T-helper 1 cell treated with Interleukin-12 subunit alpha and Interleukin-12 subunit beta and Interleukin-4 antibody, amounts not matched to agents 30 μg/mL and 1 μg/mL, for 36 hours (primary cell): ENCODE results near the gene TMEM255B.

ENCODE experiments used
- H3K27ac Mint-ChIP-seq: one replicate; pipeline ENCODE4 v1.8.0; 2021; ENCODE audit warnings: mild to moderate bottlenecking, mixed read lengths
- H3K27me3 Mint-ChIP-seq: one replicate; pipeline ENCODE4 v1.8.0; 2021; ENCODE audit warnings: low read depth, mixed read lengths
- H3K36me3 Mint-ChIP-seq: one replicate; pipeline ENCODE4 v1.8.0; 2021; ENCODE audit warnings: low read depth, mixed read lengths
- H3K4me1 Mint-ChIP-seq: one replicate; pipeline ENCODE4 v1.8.0; 2021; ENCODE audit warnings: low read depth, mixed read lengths
- H3K4me3 Mint-ChIP-seq: one replicate; pipeline ENCODE4 v1.8.0; 2021; ENCODE audit warnings: mild to moderate bottlenecking, moderate library complexity, mixed read lengths
- H3K9me3 Mint-ChIP-seq: one replicate; pipeline ENCODE4 v1.8.0; 2021; ENCODE audit warnings: mixed read lengths

The TMEM255B gene

DNA sequence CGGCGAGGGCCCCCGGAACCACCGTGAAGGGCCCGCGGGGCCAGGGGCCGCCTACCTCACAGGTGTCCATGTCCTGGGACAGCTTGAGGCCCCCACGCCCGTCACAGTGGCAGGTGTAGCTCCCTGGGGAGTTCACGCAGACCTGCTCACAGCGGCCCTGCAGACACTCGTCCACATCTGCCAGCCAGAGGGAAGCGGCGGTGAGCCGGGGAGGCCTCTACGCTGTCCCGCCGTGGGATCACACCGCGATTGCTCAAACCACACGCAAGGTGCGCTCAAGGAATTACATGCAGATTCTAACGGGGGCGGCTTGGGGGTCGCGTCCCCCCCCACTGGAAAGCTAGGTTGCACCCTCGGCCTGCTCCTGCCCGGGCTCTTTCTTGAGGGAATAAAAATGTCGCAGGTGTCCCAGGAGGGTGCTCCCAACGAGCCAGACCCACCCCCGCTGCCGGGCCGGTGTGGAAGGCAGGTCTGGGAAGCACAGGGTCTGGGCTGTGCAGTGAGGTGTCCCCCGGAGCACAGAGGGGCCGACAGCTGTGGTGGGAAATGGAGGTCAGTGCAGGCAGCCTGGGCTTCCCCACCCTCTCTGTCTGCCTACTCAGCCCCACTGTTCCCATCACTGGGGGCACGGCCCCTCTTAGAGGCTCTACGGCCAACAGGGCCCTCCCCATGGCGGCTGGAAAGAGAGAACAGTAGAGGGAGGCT lies 75.6 kb downstream of the TMEM255B start:
- H3K9me3 Mint-ChIP-seq: no peaks in the 10 kb centered on the region
- H3K4me3 Mint-ChIP-seq: no peak overlapping the region
- H3K27ac Mint-ChIP-seq: no peak overlapping the region
- no peaks in the 10 kb centered on the region for H3K27me3 Mint-ChIP-seq
- H3K36me3 Mint-ChIP-seq: no peaks in the 10 kb centered on the region
- peaks cover 8% of the 10 kb centered on the region for H3K4me1 Mint-ChIP-seq

DNA sequence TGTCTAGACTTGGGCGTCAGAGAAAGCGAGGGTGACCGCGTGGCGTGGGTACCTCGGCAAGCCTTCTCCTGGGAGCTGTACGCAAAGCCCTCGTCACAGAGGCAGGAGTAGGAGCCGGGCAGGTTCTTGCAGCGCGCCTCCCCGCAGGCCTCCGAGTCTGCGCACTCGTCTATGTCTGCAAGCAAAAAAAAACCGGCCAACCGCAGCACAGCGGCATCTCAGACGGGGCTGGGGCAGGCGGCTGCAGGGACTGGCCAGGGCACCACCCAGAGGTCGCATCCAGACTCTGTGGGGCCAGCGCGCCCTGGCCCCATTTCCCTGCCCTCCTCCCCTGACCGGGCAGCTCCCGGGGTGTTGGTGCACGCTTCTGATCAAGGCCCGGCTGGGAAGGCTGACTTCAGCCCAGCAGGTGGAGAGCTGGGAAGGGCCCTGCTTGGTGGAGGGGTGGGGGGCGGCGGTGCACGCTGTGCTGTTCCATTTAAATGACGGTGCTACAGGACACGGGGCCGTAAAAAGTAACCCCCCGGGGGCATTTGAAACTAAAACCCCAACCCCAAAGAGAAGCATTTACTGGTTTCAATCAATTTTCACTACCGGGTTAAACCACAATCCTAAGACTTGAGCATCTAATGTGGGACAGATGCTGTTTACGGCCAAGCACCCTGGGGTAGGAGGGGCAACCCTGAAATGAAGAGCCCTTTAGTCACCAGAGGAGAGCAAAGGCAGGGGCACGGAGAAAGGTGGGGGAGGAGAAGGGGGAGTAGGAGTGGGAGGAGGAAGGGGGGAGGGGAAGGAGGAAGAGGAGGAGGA lies 76.6 kb downstream of the TMEM255B start:
- Mint-ChIP-seq H3K36me3 (no peaks in the 10 kb centered on the region), H3K27me3 (no peaks in the 10 kb centered on the region), H3K4me1 (peaks cover 8% of the 10 kb centered on the region), H3K27ac (no peak overlapping the region), H3K9me3 (no peaks in the 10 kb centered on the region), H3K4me3 (no peak overlapping the region)

DNA sequence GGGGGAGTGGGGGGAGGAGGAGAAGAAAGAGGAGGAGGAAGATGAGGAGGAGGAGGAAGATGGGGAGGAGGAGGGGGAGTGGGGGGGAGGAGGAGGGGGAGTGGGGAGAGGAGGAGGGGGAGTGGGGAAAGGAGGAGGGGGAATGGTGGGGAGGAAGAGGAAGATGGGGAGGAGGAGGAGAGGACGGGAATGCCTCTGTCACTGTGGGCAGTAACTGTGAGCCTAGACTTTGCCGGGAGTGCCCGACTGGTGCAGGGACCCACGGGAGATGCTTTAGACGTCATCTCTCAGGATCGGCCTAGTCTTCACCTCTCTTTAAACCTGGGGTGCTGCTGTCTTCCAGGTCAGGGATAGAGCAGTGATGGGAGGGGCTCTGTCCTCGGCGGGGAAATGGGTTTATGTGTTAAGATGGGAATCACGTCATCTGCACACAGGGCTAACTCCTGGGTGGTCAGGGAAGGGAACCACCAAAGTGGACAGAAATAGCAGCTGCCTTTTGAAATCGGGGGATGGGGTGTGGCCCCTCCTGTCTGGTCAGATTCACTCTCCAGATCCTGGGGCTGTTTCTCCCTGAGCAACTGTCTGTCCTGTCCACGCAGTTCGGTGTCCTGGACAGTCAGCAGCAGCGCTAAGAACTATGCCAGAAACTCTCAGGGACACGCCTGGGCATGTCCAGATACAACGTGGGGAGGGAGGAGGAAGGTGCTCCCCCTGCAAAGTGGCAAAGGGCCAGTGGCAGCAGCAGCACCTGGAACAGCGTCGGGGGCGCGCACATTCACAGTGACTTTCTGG lies 77.9 kb downstream of the TMEM255B start:
- no peaks in the 10 kb centered on the region for H3K27me3 Mint-ChIP-seq
- no peak overlapping the region for H3K4me3 Mint-ChIP-seq
- H3K9me3 Mint-ChIP-seq: no peaks in the 10 kb centered on the region
- H3K27ac Mint-ChIP-seq: peak overlapping the region; percentile 65
- H3K36me3 Mint-ChIP-seq: no peaks in the 10 kb centered on the region
- H3K4me1 Mint-ChIP-seq: peaks cover 13% of the 10 kb centered on the region

DNA sequence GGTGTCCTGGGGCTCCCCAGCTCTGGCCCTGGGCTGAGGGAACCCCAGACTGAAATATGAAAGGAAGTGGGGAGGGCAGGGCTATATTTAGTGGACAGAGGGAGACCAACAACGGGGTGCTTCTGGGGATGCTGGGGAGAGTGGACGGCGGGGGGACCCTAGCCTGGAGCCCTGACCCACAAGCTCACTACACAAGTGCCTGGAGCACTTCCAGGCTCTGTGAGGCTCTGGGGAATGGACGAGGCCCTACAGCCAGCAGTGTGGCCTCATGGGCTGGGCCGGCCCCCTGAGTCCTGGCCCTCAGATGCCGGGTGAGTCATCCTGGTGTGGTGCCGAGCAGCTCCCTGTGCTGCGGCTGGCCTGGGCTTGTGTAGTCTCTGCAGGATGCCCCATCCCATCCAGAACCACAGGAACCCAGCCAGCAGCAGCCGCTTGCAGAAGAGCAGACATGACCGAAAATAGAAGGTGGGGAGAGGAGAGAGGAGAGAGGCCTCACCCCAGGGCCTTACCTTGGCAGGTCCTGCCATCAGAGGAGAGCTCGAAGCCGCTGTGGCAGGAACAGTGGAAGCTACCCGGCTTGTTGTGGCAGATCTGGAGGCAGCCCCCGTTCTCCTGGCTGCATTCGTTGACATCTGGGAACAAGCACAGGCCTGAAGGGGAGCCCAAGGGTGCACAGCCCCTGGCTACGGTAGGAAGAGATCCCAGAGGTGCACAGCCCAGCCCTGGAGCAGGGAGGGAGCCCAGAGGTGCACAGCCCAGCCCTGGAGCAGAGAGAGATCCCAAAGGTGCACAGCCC lies 78.7 kb downstream of the TMEM255B start:
- no peaks in the 10 kb centered on the region for H3K9me3 Mint-ChIP-seq
- no peaks in the 10 kb centered on the region for H3K27me3 Mint-ChIP-seq
- no peaks in the 10 kb centered on the region for H3K36me3 Mint-ChIP-seq
- H3K4me1 Mint-ChIP-seq: peaks cover 15% of the 10 kb centered on the region
- no peak overlapping the region for H3K4me3 Mint-ChIP-seq
- H3K27ac Mint-ChIP-seq: peak overlapping the region; percentile 65

DNA sequence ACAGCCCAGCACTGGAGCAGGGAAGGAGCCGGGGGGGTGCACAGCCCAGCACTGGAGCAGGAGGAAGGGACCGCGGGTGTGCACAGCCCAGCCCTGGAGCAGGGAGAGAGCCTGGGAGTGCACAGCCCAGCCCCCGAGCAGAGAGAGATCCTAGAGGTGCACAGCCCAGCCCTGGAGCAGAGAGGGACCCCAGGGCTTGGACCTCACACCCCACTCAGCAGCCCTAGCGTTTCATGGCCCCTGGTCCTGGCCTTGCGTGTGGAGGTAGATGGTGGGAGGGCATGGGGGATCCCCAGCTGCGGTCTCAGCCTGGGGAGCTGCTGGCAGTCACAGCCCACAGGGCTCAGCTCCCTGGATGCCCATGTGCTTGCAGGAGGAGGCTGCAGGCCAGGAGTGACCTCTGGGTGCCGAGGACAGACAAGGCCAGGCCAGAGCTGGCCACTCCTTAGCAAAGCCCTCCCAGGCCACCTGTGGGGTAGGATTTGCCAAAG lies 79.7 kb downstream of the TMEM255B start:
- H3K36me3 Mint-ChIP-seq: no peaks in the 10 kb centered on the region
- no peaks in the 10 kb centered on the region for H3K27me3 Mint-ChIP-seq
- H3K4me1 Mint-ChIP-seq: peaks cover 16% of the 10 kb centered on the region
- H3K27ac Mint-ChIP-seq: no peak overlapping the region
- H3K4me3 Mint-ChIP-seq: no peak overlapping the region
- H3K9me3 Mint-ChIP-seq: no peaks in the 10 kb centered on the region

DNA sequence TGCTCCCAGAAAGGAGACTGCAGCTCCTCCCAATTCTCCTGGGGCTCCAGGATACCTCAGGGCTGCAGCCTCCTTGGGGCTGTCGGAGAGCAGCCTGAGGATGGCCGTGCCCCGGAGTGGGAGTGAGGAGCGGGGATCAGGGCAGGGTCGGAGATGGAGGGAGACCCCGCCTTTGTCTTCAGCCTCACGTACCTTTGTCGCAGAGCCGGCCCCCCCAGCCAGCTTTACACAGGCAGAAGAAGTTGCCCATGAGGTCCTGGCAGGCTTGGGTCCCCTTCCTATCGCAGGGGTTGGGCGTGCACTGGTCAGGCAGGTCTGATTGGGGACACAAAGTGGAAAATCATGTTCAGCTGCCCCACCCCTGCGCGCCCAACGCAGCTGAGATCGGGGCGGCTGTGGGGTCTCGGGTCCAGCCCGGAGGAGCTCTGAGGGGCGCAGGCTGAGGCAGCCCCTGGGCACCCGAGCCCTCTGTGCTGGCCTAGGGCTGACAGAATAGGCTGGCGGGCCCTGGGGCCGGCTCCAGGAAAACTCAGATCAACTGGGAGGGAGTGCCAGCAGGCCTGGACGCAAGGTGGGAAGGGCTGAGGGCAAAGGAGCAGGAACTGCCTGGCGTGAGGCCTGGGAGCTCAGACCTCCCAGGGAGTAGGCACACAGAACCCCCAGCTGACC lies 80.6 kb downstream of the TMEM255B start:
- Mint-ChIP-seq H3K27ac (no peak overlapping the region), H3K4me1 (peaks cover 22% of the 10 kb centered on the region), H3K36me3 (no peaks in the 10 kb centered on the region), H3K9me3 (no peaks in the 10 kb centered on the region), H3K4me3 (no peak overlapping the region), H3K27me3 (no peaks in the 10 kb centered on the region)

DNA sequence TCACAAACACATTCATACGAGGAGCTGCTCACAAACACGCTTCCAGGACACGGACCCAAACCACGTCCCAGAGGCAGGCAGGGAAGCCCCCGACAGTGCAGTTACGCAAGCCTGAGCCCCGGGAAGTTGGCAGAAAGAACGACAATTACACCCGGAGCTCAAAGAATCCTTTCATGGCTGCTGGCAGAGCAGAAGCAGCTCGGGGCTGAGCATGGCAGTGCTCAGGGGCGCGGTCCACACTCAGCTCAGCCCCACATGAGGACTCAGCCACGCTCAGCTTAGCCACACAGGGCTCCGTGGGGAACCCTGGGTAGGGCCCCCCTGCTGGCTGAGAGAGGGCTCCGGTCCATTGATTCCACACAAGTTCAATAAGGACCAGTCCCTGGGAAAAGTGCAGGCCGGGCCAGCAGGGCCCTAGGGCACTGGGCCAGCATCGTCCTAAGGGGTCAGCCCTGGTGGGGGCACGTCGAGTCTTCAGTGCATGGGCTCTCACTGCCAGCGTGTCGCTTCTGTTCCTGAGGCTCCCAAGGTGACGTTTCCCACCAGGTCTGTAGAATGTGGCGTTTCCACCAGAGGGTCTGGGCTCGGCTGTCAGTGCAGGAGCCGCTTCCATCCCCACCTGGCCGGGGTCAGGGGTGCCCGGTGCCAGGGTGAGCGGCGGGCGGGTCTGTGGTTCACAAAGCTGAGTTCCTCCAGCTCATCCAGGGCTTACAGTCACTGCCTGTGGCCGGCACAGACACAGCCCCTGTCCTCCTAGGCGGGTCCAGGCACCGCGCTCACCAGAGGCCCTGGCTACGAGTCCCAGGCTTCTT lies 81.7 kb downstream of the TMEM255B start:
- no peak overlapping the region for H3K4me3 Mint-ChIP-seq
- no peaks in the 10 kb centered on the region for H3K36me3 Mint-ChIP-seq
- H3K27ac Mint-ChIP-seq: no peak overlapping the region

DNA sequence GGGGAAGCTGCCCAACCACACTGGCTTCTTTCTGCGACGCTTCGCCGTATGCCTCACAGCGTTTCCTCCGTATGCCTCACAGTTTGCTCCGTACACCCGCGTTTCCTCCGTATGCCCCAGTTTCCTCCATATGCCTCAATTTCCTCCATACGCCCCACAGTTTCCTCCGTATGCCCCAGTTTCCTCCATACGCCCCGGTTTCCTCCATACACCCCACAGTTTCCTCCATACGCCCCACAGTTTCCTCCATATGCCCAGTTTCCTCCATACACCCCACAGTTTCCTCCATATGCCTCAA lies 82.3 kb downstream of the TMEM255B start:
- Mint-ChIP-seq H3K27me3 (no peaks in the 10 kb centered on the region), H3K36me3 (no peaks in the 10 kb centered on the region), H3K4me3 (no peak overlapping the region), H3K4me1 (peaks cover 30% of the 10 kb centered on the region), H3K27ac (peak overlapping the region; percentile 17), H3K9me3 (no peaks in the 10 kb centered on the region)

More for the DNA sequence above, 81.7 kb downstream of the TMEM255B start:
- Mint-ChIP-seq H3K27me3 (no peaks in the 10 kb centered on the region), H3K4me1 (peaks cover 25% of the 10 kb centered on the region), H3K9me3 (no peaks in the 10 kb centered on the region)

DNA sequence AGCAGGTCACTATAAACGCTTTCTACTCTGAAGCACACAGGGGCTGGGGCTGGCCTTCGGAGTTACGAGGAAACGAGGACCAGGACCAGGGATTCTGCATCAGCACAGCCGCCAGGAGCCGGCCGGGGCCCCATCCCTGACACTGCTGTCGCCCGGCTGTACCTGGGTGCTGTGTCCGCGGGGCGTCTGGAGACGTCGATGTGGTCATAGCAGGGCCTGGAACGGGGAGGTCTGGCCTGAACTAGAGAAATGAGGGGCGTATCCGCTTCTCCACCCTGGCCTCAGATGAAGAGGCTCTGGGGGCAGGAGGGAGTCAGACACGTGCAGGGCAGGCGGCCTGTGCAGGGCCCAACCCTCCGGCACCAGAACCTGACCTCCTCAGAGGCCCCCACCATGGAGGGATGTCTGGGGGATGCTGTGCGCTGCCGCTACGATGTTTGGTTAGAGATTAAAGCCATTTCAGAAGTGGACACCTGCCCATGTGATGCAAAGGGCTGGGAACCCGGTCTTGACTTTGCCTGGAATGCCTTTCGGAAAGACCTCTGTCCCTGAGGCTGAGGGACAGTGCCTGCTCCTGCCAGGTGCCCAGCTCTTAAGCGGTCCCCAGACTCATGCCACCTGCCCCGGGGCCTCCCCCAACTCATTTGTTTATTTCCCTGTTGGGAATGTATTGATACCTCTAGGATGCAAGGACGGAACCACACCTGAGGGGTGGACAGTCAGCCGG lies 83.5 kb downstream of the TMEM255B start:
- no peaks in the 10 kb centered on the region for H3K9me3 Mint-ChIP-seq
- no peaks in the 10 kb centered on the region for H3K36me3 Mint-ChIP-seq
- H3K4me1 Mint-ChIP-seq: peaks cover 28% of the 10 kb centered on the region
- H3K4me3 Mint-ChIP-seq: no peak overlapping the region
- H3K27ac Mint-ChIP-seq: no peak overlapping the region
- H3K27me3 Mint-ChIP-seq: no peaks in the 10 kb centered on the region

DNA sequence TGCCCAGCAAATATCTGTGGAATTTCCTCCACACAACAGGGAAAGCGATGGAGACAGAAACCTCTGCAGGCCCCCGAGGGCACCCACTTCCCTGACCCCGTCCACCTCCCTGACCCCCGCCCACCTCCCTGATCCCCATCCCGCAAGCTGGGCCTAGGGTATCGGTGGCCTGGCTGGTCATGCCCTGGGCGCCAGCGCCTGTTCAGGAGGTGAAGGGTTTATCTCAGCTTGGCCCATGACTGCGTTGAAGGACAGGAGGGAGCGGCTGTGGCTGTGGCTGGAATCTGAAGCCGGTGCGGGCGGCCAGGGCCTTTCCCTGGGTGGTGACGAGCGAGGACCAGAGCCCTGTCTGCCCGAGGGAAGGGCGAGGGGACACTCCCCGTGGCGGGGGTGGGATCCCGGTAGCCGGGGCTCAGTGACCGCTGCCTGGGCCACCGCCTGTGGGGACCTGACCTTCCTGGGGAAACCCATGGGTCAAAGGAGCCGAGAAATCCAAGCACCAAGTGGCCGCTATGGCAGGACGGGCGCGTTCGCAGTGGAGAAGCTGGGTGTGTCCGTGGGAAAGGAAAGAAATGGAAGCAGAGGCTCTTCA lies 84.1 kb downstream of the TMEM255B start:
- Mint-ChIP-seq H3K36me3 (no peaks in the 10 kb centered on the region), H3K9me3 (no peaks in the 10 kb centered on the region), H3K27ac (no peak overlapping the region), H3K27me3 (no peaks in the 10 kb centered on the region), H3K4me1 (peaks cover 27% of the 10 kb centered on the region), H3K4me3 (no peak overlapping the region)

DNA sequence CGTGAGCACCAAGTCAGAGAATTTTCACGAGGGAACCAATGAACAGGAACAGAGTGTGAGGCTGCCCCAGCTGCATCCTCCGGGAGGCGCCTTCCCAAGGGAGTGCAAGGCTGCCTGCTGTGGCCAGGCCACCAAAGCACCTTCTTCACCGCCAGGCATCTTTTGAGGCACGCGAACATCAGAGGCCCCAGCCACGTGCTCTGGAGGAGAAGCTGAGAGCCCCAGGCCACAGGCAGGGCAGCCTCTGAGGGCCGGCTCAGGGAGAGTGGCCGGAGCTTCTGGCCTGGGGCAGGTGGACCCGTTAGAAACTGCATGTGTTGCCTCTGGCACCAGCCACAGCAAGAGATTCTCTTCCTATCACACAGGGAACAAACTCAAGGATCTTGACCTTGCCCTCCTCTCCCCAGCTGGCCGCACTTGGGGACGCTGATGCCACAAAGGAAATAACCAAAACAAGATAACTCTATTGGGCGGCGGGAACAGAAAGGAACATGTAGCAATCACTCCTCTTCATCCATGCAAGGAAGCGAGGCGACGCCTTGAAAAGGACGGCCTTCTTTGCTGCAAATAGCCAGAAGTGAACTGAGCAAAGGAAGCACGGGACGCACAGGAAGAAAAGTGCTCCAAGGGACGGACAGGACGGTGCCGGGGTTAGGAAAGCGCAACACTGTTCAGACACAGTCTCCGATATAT lies 85.0 kb downstream of the TMEM255B start:
- H3K4me3 Mint-ChIP-seq: no peak overlapping the region
- no peaks in the 10 kb centered on the region for H3K9me3 Mint-ChIP-seq
- H3K27me3 Mint-ChIP-seq: no peaks in the 10 kb centered on the region
- H3K27ac Mint-ChIP-seq: peak overlapping the region; percentile 34
- H3K4me1 Mint-ChIP-seq: peaks cover 27% of the 10 kb centered on the region
- H3K36me3 Mint-ChIP-seq: no peaks in the 10 kb centered on the region

DNA sequence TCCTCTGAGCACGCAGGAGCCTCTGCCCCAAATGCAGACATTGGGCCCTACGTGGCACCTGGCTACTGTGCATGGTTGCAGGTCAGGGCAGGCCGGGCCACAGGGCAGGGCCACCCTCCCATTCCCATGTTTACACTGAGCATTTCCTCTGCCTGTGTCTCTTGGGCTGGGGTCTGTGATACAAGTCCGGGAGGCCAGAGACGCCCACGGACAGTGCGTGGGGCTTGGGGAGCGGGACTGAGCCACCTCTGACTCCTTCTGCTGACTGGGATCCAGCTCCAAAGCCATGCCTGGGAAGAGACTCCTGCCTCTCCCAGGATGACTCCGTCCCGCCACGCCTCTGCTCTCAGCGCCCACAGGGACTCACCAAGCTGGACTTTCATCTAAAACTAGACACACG lies 86.0 kb downstream of the TMEM255B start:
- H3K27me3 Mint-ChIP-seq: no peaks in the 10 kb centered on the region
- H3K36me3 Mint-ChIP-seq: no peaks in the 10 kb centered on the region
- H3K4me1 Mint-ChIP-seq: peaks cover 27% of the 10 kb centered on the region
- H3K4me3 Mint-ChIP-seq: no peak overlapping the region
- H3K9me3 Mint-ChIP-seq: no peaks in the 10 kb centered on the region
- no peak overlapping the region for H3K27ac Mint-ChIP-seq
